HepG2 (cell line): ENCODE data around the gene HHATL. TPM values are rescaled to one million over a fixed set of nuclear protein-coding genes. Genes with fewer than 3 reads are reported as not detected.

Source experiments
- HOXA3 ChIP-seq: sonication (generic); formaldehyde crosslinking; IDR thresholded peaks from 2 replicates; pipeline ENCODE4 v1.5.0; 2020; ENCODE audit warnings: missing genetic modification reagents
- ISL2 ChIP-seq: sonication (generic); formaldehyde crosslinking; IDR thresholded peaks from 2 replicates; pipeline ENCODE4 v1.5.0; 2020; ENCODE audit warnings: missing genetic modification reagents
- MZF1 ChIP-seq: sonication (generic); formaldehyde crosslinking; IDR thresholded peaks from 2 replicates; pipeline ENCODE4 v1.8.1; 2023; ENCODE audit warnings: mild to moderate bottlenecking, missing genetic modification reagents, borderline replicate concordance
- NCOA2 ChIP-seq: sonication (generic); formaldehyde crosslinking; IDR thresholded peaks from 2 replicates; pipeline ENCODE4 v1.8.0; 2022; ENCODE audit warnings: inconsistent platforms
- NR2F6 ChIP-seq, 2 experiments: IDR thresholded peaks; 2 replicates each; pipeline ENCODE4 v1.6.1; 2016; ENCODE audit warnings: antibody characterized with exemption in 1 of 2, mild to moderate bottlenecking in 1 of 2
- RFXAP ChIP-seq: sonication (generic); formaldehyde crosslinking; IDR thresholded peaks from 2 replicates; pipeline ENCODE4 v1.4.0; 2020; ENCODE audit warnings: missing genetic modification reagents, borderline replicate concordance
- SALL1 ChIP-seq: sonication (generic); formaldehyde crosslinking; IDR thresholded peaks from 2 replicates; pipeline ENCODE4 v1.8.0; 2022; ENCODE audit warnings: mild to moderate bottlenecking, missing genetic modification reagents
- SIX1 ChIP-seq: sonication (generic); formaldehyde crosslinking; IDR thresholded peaks from 2 replicates; pipeline ENCODE4 v1.4.0; 2020; ENCODE audit warnings: missing genetic modification reagents, borderline replicate concordance
- SMC3 ChIP-seq: IDR thresholded peaks from 2 replicates; pipeline ENCODE4 v1.6.1; 2011; ENCODE audit warnings: low read length, improper control_type of control experiment
- SRSF9 ChIP-seq: fragments of 200-400 bp; formaldehyde crosslinking; IDR thresholded peaks from 2 replicates; pipeline ENCODE4 v1.6.1; 2018; ENCODE audit warnings: borderline replicate concordance, mild to moderate bottlenecking, low read depth, low read length; ENCODE audit not compliant: insufficient read depth, poor library complexity, severe bottlenecking
- TRIM24 ChIP-seq: sonication (generic); formaldehyde crosslinking; IDR thresholded peaks from 2 replicates; pipeline ENCODE4 v1.8.0; 2022; ENCODE audit warnings: mild to moderate bottlenecking, missing genetic modification reagents
- TSC22D2 ChIP-seq: sonication (generic); formaldehyde crosslinking; IDR thresholded peaks from 2 replicates; pipeline ENCODE4 v1.5.1; 2020; ENCODE audit warnings: missing genetic modification reagents, mild to moderate bottlenecking, borderline replicate concordance
- ZBTB33 ChIP-seq: sonication (generic); formaldehyde crosslinking; IDR thresholded peaks from 2 replicates; pipeline ENCODE4 v1.4.0; 2020; ENCODE audit warnings: missing genetic modification reagents
- ZBTB38 ChIP-seq: sonication (generic); formaldehyde crosslinking; IDR thresholded peaks from 2 replicates; pipeline ENCODE4 v1.5.1; 2020; ENCODE audit warnings: mild to moderate bottlenecking, missing genetic modification reagents
- ZNF121 ChIP-seq: sonication (generic); formaldehyde crosslinking; IDR thresholded peaks from 2 replicates; pipeline ENCODE4 v1.5.0; 2020; ENCODE audit warnings: mild to moderate bottlenecking, missing genetic modification reagents
- ZNF251 ChIP-seq: sonication (generic); formaldehyde crosslinking; IDR thresholded peaks from 2 replicates; pipeline ENCODE4 v1.9.0; 2021; ENCODE audit warnings: mild to moderate bottlenecking, missing genetic modification reagents
- ZNF326 ChIP-seq: sonication (generic); formaldehyde crosslinking; IDR thresholded peaks from 2 replicates; pipeline ENCODE4 v1.4.0; 2020; ENCODE audit warnings: missing genetic modification reagents, borderline replicate concordance
- ZNF484 ChIP-seq: sonication (generic); formaldehyde crosslinking; IDR thresholded peaks from 2 replicates; pipeline ENCODE4 v1.5.1; 2020; ENCODE audit warnings: mild to moderate bottlenecking, low read depth, missing genetic modification reagents, borderline replicate concordance
- ZNF558 ChIP-seq: sonication (generic); formaldehyde crosslinking; IDR thresholded peaks from 2 replicates; pipeline ENCODE4 v1.9.0; 2022; ENCODE audit warnings: mild to moderate bottlenecking, missing genetic modification reagents, borderline replicate concordance
- ZNF598 ChIP-seq: sonication (generic); formaldehyde crosslinking; IDR thresholded peaks from 2 replicates; pipeline ENCODE4 v1.5.1; 2020; ENCODE audit warnings: mild to moderate bottlenecking, missing genetic modification reagents, borderline replicate concordance
- ZNF687 ChIP-seq: sonication (generic); formaldehyde crosslinking; IDR thresholded peaks from 2 replicates; pipeline ENCODE4 v1.5.1; 2020; ENCODE audit warnings: mild to moderate bottlenecking, missing genetic modification reagents, moderate library complexity
- ZSCAN21 ChIP-seq: sonication (generic); formaldehyde crosslinking; IDR thresholded peaks from 2 replicates; pipeline ENCODE4 v1.8.0; 2022; ENCODE audit warnings: mild to moderate bottlenecking, missing genetic modification reagents, moderate library complexity, borderline replicate concordance
- polyA plus RNA-seq, 8 experiments: library from polyadenylated mRNA; depleted of rRNA in 3 of 8; stranded (reverse) in 7 of 8; unstranded in 1 of 8; fragments of >200 nt; fragmentation: Illumina TruSeq in 4 of 8; extraction: Trizol in 4 of 8; gene quantifications; 2 replicates each; pipeline versions ENCODE4 v1.2.1 to v1.2.3, GENCODE V29; 2011 to 2016; ENCODE audit warnings: low read depth in 4 of 8, missing spikeins in 1 of 8, mixed read lengths in 1 of 8; ENCODE audit not compliant: insufficient read depth in 1 of 8
- total RNA-seq, 5 experiments: library from RNA; depleted of rRNA; stranded (reverse); fragments of >200 nt; fragmentation: Illumina TruSeq; extraction: Trizol; gene quantifications; 2 replicates each; pipeline ENCODE4 v1.2.3, GENCODE V29; 2016; ENCODE audit warnings: low read depth in 1 of 5
- TF ChIP-seq, protein P1 (sequence below): IDR thresholded peaks from 2 replicates; pipeline ENCODE4 v1.6.1; 2012; ENCODE audit warnings: inconsistent platforms

HHATL gene
- total and polyA plus RNA-seq, 2 of the 13 experiments (the other 11 are each of a cell fraction or from before 2014, with no cell fraction given): 0.26 TPM; not detected in 1

DNA sequence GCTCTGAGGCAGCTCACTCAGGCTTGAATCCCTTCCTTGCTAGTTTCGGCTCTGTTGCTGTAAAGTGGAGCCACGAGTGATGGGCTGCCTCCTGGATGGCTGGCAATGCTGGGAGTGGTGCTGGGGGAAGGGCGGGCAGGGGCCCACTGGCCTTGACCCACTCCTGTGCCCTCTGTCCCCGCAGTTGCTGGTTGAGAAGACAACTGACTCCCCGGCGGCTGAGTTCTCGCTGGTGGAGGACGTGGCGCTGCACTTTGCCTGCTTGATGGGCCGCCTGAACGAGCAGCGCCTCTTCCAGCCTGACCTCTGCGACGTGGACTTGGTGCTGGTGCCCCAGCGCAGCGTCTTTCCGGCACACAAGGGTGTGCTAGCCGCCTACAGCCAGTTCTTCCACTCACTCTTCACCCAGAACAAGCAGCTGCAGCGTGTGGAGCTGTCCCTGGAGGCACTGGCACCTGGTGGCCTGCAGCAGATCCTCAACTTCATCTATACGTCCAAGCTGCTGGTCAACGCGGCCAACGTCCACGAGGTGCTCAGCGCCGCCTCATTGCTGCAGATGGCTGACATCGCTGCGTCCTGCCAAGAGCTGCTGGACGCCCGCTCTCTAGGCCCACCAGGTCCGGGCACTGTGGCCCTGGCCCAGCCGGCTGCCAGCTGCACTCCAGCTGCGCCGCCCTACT lies 44.4 kb downstream of the HHATL start (continued):
- TF ChIP-seq ZBTB33 (CRISPR knock-in tag) (peak; percentile 91), SRSF9 (no peak), TSC22D2 (CRISPR knock-in tag) (no peak), HOXA3 (0 out of 2 replicates have a peak, but pooled peaks have one; percentile 32), ZSCAN21 (CRISPR knock-in tag) (no peak), MZF1 (CRISPR knock-in tag) (no peak), NCOA2 (CRISPR knock-in tag) (no peak), RFXAP (no peak), ZNF484 (CRISPR knock-in tag) (no peak), ISL2 (CRISPR knock-in tag) (no peak), NR2F6 (IDR thresholded peaks at IDR 0.05) (no peak), NR2F6 (CRISPR knock-in tag; IDR thresholded peaks at IDR 0.05) (0 out of 2 replicates have a peak, but pooled peaks have one; percentile 20), SALL1 (no peak), SMC3 (no peak), ZNF121 (CRISPR knock-in tag) (no peak), ZNF598 (CRISPR knock-in tag) (no peak), ZNF251 (CRISPR knock-in tag) (no peak), TRIM24 (CRISPR knock-in tag) (no peak), ZBTB38 (peak; percentile 87), ZNF558 (no peak), ZNF326 (CRISPR knock-in tag) (no peak), ZNF687 (peak; percentile 10; the same call in 1 of the 2 replicates), SIX1 (no peak)
- TF ChIP-seq, protein P1, sequence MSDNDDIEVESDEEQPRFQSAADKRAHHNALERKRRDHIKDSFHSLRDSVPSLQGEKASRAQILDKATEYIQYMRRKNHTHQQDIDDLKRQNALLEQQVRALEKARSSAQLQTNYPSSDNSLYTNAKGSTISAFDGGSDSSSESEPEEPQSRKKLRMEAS: no peak
